GM19452 (cell line): Measurements from ENCODE around the gene GBA3.

Experiments used
- ATAC-seq: cut with Tn5 transposase; IDR thresholded peaks from one replicate; pipeline ENCODE4 v1.9.1; 2021; ENCODE audit not compliant: unreplicated experiment

GBA3 gene

DNA sequence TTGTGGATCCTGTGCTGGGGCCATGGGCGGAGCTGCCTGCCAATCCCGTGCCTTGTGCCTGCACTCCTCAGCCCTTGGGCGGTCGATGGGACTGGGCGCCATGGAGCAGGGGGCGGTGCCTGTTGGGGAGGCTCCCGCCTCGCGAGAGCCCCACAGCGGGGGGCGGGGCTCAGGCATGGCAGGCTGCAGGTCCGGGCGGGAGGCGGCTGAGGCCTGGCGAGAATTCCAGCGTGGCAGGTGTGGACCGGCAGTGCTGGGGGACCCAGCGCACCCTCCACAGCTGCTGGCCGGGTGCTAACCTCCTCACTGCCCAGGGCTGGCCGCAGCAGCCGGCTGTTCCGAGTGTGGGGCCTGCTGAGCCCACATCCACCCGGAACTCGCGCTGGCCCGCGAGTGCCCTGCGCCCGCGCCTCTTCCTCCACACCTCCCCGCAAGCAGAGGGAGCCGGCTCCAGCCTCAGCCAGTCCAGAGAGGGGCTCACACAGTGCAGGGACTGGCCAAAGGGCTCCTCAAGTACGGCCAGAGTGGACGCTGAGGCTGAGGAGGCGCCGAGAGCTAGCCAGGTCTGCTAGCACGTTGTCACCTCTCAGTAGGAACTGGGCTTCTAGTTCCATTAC, 85.9 kb downstream of the GBA3 start:
- no peak for ATAC-seq

DNA sequence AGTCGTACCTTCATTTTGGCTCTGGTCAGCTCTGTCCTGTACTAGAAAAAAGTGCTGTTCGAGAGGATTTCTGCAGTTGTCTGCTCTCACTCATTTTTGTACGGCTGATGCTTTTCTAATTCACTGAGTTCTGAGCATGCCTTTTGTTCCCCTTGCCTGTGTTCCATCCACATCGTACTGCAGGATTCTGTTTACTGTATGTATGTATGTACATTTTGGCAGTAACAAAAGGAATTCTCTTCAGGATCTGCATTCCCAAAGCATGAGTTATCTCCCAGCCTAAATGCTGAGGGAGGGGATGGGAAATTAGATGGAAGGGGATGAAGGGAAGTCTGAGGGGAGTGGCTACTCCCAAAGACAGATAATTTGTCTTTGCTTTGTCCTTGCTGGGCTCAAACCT, 87.6 kb downstream of the GBA3 start:
- ATAC-seq, result no peak

DNA sequence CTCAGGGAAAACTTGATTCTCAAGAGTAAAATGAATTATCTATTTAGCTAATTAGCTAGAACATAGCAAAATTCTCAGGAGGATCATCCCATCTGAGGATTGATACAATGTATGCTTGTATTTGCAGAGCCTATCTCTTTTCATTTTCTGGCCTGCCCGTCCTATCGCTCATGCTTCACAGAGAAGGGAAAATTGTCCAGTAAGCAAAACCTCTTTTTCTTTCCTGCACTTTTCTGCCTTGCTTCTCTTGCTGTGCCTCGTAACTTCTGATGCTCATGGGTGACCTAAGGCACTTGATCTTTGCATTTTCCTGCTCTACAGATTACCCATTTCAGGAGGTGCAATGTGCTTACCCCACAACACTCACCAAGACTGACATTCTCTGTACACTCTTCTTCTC, 88.1 kb downstream of the GBA3 start:
- ATAC-seq, result no peak

DNA sequence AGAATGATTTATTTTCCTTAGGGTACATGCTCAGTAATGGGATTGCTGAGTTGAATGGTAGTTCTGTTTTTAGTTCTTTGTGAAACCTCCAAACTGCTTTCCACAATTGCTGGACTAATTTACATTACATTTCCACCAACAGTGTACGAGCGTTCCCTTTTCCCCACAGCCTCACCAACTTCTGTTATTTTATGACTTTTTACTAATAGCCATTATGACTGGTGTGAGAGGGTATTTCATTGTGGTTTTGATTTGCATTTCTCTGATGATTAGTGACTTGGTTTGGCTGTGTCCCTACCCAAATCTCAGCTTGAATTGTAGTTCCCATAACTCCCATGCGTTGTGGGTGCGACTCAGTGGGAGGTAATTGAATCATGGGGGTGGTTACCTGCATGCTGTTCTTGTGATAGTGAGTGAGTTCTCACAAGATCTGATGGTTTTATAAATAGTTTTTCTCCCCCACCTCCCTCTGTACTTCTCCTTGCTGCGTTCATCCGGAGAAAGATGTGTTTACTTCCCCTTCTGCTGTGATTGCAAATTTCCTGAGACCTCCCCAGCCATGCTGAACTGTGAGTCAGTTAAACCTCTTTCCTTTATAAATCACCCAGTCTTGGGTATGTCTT, 95.1 kb downstream of the GBA3 start:
- no peak for ATAC-seq

DNA sequence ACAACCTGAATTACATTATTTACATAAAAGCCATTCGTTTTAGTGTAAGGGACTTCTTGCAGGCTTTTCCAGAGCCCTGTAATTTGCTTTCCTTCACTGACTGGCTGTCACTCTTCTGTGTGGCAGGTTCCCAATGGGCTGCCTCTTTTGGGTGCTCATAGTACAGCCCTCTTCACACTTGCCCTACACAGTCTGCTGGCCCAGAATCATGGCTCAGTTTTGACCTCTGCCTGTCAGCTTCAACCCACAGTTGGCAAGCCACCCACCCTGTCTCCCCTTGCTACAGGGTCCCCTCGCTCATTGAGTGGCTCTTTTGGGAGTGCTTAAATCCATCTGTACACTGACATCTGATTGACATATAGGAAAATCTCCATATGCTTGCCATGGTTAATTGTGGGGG, 97.9 kb downstream of the GBA3 start:
- no peak for ATAC-seq

DNA sequence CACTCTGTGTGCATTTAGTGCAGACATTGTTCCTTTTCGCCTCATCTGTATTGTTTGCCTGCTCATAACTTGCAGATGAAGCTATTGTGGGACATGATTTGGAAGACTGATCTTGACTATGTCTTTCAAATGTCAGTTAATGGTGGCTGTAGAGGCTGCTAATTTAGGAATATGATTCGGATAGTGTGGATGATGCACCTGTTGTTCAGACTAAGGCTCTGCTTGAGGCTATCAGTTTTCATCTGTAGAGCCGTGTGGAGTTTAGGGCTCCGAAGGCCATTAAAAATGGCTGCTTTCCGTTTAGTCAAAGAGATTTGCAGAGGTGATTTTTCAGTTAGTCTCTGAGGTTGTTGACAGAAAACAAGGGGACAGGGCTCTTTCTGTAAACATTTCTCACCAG, 102.0 kb downstream of the GBA3 start:
- ATAC-seq, result no peak

DNA sequence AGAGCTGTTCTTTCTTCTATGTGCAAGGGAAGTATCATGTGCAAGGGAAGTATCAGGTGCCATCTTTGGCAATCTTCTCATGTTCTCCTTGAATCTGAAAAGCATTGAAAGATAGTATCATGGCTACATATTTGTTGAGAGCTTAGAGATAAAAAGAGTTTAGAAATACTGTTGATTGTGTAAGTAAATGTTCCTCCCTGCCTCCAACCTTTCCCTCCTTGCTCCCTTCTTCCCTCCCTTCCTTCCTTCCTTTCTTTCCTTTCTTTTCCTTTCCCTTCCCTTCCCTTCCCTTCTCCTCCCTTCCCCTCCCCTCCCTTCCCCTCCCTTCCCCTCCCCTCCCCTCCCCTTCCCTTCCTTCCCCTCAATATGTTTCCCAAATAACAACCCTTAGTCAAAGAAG, 108.7 kb downstream of the GBA3 start:
- no peak for ATAC-seq

DNA sequence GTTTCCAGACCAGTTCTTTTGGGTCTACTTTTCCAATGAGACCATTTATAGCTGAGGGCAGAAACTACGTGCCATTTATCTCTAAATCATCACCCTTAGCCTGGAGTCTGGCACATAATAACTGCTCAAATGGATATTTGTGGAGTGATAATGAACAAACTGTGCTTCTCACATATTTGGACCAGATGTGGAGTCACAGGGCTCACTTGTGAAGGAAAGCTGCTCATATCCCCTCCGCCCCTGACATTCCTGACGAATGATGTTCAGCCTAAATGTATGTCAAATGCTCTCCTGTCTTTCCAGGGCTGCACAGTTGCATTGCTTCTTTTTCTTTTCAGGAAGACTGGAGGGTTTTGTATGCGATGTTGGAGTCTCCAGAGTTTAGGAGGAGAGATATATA, 110.1 kb downstream of the GBA3 start:
- ATAC-seq, result no peak

DNA sequence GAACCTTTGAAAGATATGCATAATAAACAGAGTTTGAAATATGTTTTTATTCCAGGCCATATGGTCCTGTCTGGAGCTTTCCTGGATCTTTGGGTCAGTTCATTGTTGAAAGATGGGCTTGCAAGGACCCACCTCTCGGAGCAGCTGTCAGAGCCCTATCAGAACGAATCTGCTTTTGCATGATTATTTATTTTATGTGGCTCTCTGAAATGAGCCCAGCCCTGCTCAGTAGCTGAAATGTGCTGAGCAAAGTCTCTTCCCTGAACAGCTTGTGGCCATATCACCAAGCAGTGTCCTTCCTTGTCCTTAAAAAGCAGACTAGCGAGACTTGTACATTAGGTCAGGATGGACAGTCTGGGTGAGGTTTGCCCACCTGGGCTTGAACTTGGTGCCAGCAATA, 110.8 kb downstream of the GBA3 start:
- ATAC-seq, result no peak

DNA sequence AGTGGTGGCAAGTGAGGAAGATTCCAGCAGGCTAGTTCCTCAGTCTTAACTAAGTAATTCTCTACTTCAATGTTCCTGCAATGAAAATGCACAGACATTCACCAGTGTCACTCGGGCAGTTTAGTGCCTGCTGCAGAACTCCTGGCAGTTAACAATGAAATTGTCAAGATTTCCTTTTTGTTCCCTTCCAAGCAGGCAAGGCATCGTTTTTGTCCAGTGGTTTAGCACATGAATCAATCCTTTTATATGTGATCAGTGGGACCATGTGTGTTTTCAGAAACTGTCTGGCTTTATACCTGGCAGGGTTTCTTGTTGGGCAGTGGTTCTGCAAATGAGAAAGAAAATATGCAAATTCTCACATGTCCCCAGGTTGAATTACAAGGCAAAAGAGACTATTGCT, 122.2 kb downstream of the GBA3 start:
- ATAC-seq, result no peak

DNA sequence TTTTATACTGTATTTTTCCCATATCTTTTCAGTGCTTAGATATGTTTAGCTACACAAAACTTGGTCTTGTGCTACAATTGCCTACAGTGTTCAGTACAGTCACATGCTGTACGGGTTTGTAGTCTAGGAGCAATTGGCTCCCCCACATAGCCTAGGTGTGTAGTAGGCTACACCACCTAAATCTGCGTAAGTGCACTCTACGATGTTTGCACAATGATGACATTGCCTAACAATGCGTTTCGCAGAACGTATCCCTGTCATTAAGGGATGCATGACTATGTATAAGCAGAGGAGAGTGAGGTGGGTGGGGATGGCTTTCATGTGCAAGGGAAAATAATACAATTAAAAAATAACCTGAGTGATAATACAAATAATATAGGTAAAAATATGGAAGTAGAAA, 131.4 kb downstream of the GBA3 start:
- no peak for ATAC-seq

DNA sequence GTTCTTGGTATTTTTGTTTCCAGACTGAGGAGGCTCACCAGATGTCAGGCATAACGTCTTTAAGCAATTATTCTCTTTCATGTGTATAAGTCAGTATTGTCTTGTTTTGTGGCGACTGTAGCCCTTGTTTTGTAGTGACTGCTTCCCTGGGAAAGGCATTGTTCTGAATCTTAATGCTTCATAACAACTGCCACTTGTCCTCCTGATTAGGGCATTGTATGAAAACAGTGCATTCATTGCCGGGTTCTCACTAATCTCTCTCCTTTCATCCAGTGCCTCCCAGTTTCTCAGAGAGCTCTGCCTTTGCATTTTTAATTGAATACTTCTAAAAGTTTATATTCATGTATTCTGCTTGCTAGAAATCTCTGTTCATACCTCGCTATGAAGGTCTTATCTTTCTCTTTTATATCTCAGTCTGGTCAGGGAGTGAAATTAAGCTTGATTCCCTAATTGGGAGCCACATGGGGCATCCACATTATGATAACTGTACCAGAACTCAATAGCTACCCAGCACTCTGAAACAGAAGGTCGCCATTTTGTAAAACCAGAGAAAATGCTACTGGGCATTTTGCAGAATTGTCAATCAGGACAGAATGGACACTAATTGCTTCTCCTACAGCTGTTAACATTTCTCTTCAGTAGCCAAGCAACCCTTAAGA, 149.8 kb downstream of the GBA3 start:
- no peak for ATAC-seq

DNA sequence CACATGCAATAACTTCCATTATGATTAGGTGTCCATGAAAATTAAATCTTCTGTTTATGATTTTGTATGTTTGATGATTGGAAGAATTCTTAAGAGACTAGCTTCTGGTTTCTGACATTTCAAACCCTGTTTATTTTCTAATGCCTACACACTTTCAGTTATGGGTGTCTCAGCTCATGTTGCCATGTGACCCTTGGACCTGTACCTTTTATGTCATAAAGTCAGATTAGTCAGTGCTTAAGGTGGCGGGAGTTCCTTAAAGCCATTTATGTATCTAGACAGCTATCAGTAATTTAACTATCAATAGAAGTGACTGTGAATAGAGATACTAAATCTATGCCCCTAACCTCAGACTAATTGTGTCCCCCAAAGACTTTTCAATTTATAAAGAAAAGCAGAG, 155.6 kb downstream of the GBA3 start:
- ATAC-seq, result no peak

DNA sequence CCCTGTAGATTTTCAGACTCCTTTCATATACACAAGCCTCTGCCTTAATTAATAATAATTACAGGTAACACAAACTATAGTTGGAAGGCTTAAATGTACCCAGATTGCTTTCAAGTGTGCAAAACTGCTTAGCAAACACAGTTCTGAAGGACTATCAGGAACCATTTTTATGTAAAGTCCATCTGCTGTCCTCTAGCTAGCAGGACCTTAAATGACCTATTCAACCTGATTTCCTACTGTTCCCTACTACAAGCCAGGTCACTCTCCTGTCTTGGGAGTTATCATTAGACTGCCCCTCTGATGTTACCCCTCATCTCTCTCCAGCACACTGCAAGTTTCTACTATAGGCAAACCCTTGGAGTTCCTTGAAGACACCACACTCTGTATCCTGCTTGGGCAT, 157.3 kb downstream of the GBA3 start:
- no peak for ATAC-seq

DNA sequence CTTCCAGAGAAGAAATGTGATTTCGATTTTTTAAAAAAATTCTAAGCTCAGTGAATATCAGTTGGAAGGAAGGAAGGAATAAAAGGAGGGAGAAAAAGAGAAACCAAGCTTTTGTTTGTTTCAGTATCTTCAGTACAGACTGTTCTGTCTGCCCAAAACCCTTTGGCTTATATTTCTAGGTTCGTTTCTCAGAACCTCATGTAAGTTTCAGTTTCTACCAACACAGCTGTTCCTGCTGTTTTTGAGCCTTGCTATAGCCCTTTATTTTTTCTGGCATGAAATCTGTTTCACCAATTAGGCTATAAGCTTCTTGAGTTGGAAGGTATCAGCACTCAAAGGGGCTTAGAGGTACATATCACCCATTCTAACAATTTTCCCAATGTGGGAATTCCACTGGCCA, 157.9 kb downstream of the GBA3 start:
- no peak for ATAC-seq

DNA sequence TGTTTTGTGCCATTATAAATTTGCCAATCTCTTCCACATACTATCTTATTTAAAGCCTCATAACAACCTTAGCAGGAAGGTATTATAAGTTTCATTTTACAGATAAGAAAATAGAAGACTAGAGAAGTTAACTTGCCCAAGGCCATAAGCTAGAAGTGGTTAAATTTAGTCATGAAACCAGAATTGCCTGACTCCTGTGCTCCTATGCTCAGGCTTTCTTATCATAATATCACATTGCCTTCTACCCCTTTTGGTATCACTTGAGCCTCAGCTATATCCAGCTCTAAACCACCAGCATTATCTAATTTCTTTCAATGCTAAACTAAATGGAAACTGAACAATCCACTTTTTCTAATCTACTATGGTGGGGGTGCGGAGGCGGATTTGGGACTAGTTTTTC, 164.7 kb downstream of the GBA3 start:
- ATAC-seq, result no peak

DNA sequence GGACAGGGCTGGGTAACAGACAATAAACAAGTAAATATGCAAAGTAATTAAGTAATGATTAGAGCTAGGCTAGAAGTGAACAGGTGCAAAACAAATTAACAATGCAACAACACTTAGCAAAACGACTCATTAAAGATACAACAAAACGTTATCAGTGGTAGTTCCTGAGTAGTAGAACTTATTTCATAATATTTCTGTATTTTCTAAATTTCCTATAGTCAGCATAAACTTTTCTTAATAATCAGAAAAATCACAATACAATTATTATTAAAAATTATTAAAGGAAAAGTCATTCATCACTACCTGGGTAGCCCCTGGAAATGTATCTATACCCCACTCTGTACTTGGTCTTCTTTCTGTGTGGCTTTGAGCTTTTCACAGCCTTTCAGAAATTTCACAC, 166.6 kb downstream of the GBA3 start:
- ATAC-seq, result no peak
